ENCODE measurements around the gene ITPR1. TPM values are rescaled to one million over a fixed set of nuclear protein-coding genes. Genes with fewer than 3 reads are reported as not detected.

Gene ITPR1
- total and polyA plus RNA-seq, 10 of the 15 experiments (the other 5 are each of a cell fraction or from before 2014, with no cell fraction given), result 12.2 to 239 (median 28.4) TPM

DNA sequence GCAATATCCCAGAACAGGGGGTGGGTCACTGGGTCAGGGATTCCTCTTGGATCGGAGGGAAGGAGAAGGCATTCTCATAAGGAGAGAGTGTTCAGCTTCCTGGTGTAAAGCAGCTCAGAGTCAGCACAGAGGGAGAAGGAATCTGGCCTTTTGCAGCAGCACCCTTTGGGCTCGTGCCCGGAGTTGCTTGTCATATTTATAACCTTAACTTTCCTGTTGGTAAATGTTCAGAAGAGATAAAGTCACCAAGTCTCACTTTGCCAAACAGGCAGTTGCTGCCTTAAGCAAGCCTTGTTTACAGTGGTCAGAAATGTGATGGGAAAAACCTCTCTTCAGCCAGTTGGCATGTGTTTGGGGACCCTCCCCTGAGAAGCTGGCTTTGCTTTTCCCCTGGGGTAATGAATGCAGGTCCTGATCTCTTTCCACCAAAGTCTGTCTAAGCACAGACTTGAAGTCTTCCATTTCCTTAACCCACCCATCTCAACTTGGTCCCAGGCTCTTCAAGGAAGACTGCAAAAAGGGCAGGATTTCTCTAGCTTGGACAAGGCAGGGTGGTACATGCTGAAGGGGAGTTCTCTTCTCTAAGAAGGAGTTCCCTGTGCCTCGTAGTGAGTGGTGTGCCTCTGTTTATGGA lies 279.1 kb downstream of the ITPR1 start:
- Histone ChIP-seq H3K9ac (ENCODE audit: control insufficient read depth, insufficient read depth, low read length) (no peak overlapping the region), H3K4me2 (ENCODE audit: control insufficient read depth, insufficient read depth) (no peak overlapping the region)
- CTCF ChIA-PET, result interaction anchor here (0.8 to 1.5 kb wide), 5 partner anchors 12 to 60 kb away, joined by 3 to 6 read pairs (median 3); no protein-coding TSS in a partner anchor

DNA sequence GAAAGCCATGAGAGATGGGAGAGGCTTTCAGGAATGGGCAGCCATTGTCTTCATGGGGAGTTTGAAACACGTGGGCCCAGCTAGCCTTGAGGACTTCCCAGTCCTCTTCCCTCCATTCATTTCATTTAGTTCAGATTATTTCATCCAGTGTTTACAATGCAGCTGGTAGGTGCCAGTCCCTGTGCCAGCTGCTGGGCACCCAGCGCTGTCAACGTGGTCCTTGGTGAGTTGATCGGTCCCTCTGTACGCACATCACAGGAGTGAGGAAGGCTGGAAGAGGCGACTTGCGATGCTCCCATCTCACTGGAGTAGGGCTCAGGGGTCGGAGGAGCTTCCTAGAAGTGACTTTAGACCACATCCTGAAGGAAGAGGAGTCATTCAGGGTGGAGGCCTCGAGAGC lies 279.7 kb downstream of the ITPR1 start:
- no TSS peak for BruUV-seq (replicated peaks)
- Histone ChIP-seq H3K79me2 (ENCODE audit: control insufficient read depth, insufficient read depth, low read length) (no peaks in the 10 kb centered on the region), H3K4me2 (ENCODE audit: control insufficient read depth, insufficient read depth) (no peak overlapping the region), H2AFZ (ENCODE audit: control insufficient read depth, low read depth, low read length) (no peak overlapping the region), H3K4me1 (ENCODE audit: control insufficient read depth, insufficient read depth, low read length) (peaks cover 28% of the 10 kb centered on the region), H3K36me3 (ENCODE audit: control insufficient read depth in 2 of 2, insufficient read depth in 2 of 2, low read length in 1 of 2) (peaks cover 4 to 29% of the 10 kb centered on the region in 2 experiments), H3K4me3 (no peak overlapping the region), H3K27me3 (replicated peaks in 1 of 2; ENCODE audit: control insufficient read depth in 2 of 2, insufficient read depth in 2 of 2, low read length in 1 of 2) (no peaks in the 10 kb centered on the region), H4K20me1 (ENCODE audit: control insufficient read depth, insufficient read depth) (no peaks in the 10 kb centered on the region), H3K9me3 (replicated peaks; ENCODE audit: control insufficient read depth, insufficient read depth, low read length) (no peaks in the 10 kb centered on the region), H3K27ac (ENCODE audit: control insufficient read depth, insufficient read depth) (no peak overlapping the region), H3K9ac (ENCODE audit: control insufficient read depth, insufficient read depth, low read length) (no peak overlapping the region)
- ChIA-PET CTCF (interaction anchor here (0.8 to 1.5 kb wide), 4 partner anchors 13 to 53 kb away, joined by 3 to 6 read pairs (median 4); no protein-coding TSS in a partner anchor), POLR2A (interaction anchor here (1.5 to 18.6 kb wide), 2 partner anchors 9 to 19 kb away, joined by 4 to 414 read pairs; no protein-coding TSS in a partner anchor), SMC1A (ENCODE audit: uncharacterized antibody, unreplicated experiment) (interaction anchor here (0.9 to 19.5 kb wide), 2 partner anchors 16 to 52 kb away, joined by 4 to 618 read pairs; no protein-coding TSS in a partner anchor), RAD21 (ENCODE audit: unreplicated experiment) (interaction anchor here (0.6 to 12.2 kb wide), 5 partner anchors 16 to 204 kb away, joined by 3 to 377 read pairs (median 4); no protein-coding TSS in a partner anchor)
- DNase-seq (ENCODE audit: low read depth, low spot score) (no peak), FAIRE-seq (no peak), ATAC-seq (no peak)
- 88% methylated on average over 9 of the region's 9 CpGs for WGBS (ENCODE audit: insufficient coverage, insufficient replicate concordance, low lambda C conversion rate, missing lambda C conversion rate)
- TF ChIP-seq SIX5 (IDR thresholded peaks at IDR 0.05; ENCODE audit: low read depth, low read length, severe bottlenecking) (no peak), KLF5 (IDR thresholded peaks at IDR 0.05; ENCODE audit: partially characterized antibody) (no peak), KAT2A (conservative IDR thresholded peaks at IDR 0.05; ENCODE audit: control insufficient read depth, low read depth, low read length) (no peak), FOXK2 (IDR thresholded peaks at IDR 0.05) (no peak), KDM1A (IDR thresholded peaks at IDR 0.05; ENCODE audit: borderline replicate concordance) (no peak), NRF1 (conservative IDR thresholded peaks at IDR 0.05; ENCODE audit: low read depth, low read length) (no peak), CREM (IDR thresholded peaks at IDR 0.05; ENCODE audit: low read depth) (no peak)
- TF ChIP-seq, protein P1, sequence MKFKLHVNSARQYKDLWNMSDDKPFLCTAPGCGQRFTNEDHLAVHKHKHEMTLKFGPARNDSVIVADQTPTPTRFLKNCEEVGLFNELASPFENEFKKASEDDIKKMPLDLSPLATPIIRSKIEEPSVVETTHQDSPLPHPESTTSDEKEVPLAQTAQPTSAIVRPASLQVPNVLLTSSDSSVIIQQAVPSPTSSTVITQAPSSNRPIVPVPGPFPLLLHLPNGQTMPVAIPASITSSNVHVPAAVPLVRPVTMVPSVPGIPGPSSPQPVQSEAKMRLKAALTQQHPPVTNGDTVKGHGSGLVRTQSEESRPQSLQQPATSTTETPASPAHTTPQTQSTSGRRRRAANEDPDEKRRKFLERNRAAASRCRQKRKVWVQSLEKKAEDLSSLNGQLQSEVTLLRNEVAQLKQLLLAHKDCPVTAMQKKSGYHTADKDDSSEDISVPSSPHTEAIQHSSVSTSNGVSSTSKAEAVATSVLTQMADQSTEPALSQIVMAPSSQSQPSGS (IDR thresholded peaks at IDR 0.05; ENCODE audit: low read length), result no peak
- TF ChIP-seq, protein P2, sequence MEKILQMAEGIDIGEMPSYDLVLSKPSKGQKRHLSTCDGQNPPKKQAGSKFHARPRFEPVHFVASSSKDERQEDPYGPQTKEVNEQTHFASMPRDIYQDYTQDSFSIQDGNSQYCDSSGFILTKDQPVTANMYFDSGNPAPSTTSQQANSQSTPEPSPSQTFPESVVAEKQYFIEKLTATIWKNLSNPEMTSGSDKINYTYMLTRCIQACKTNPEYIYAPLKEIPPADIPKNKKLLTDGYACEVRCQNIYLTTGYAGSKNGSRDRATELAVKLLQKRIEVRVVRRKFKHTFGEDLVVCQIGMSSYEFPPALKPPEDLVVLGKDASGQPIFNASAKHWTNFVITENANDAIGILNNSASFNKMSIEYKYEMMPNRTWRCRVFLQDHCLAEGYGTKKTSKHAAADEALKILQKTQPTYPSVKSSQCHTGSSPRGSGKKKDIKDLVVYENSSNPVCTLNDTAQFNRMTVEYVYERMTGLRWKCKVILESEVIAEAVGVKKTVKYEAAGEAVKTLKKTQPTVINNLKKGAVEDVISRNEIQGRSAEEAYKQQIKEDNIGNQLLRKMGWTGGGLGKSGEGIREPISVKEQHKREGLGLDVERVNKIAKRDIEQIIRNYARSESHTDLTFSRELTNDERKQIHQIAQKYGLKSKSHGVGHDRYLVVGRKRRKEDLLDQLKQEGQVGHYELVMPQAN (conservative IDR thresholded peaks at IDR 0.05), result no peak
- intact Hi-C loops (cut with micrococcal nuclease; ENCODE audit: unreplicated experiment) (no loop called here), in situ Hi-C loops (cut with MboI) (no loop called here)

More for the DNA sequence above, 279.1 kb downstream of the ITPR1 start:
- no peak for ATAC-seq
- ChIA-PET SMC1A (ENCODE audit: uncharacterized antibody, unreplicated experiment) (interaction anchor here (0.7 to 19.5 kb wide), 3 partner anchors 15 to 51 kb away, joined by 3 to 618 read pairs (median 4); no protein-coding TSS in a partner anchor), POLR2A (interaction anchor here (1.5 to 18.6 kb wide), 2 partner anchors 8 to 19 kb away, joined by 4 to 414 read pairs; no protein-coding TSS in a partner anchor), RAD21 (ENCODE audit: unreplicated experiment) (interaction anchor here (0.6 to 12.2 kb wide), 5 partner anchors 15 to 204 kb away, joined by 3 to 377 read pairs (median 4); no protein-coding TSS in a partner anchor)
- BruUV-seq (replicated peaks), result no TSS peak
- no peaks in the 10 kb centered on the region for H3K79me2 ChIP-seq (ENCODE audit: control insufficient read depth, insufficient read depth, low read length)
- TF ChIP-seq RELA (IDR thresholded peaks at IDR 0.05; ENCODE audit: borderline replicate concordance, partially characterized antibody) (no peak), CBX5 (IDR thresholded peaks at IDR 0.05; ENCODE audit: low read depth) (no peak), MEF2B (IDR thresholded peaks at IDR 0.05; ENCODE audit: partially characterized antibody, poor library complexity, severe bottlenecking) (peak; percentile 33)
- TF ChIP-seq, protein P3, sequence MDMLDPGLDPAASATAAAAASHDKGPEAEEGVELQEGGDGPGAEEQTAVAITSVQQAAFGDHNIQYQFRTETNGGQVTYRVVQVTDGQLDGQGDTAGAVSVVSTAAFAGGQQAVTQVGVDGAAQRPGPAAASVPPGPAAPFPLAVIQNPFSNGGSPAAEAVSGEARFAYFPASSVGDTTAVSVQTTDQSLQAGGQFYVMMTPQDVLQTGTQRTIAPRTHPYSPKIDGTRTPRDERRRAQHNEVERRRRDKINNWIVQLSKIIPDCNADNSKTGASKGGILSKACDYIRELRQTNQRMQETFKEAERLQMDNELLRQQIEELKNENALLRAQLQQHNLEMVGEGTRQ (IDR thresholded peaks at IDR 0.05; ENCODE audit: borderline replicate concordance, low read depth, low read length), result no peak
- H3K4me3 ChIP-seq, result no peak overlapping the region
- no peak for DNase-seq (ENCODE audit: low read depth, low spot score)
- no peak overlapping the region for H3K27ac ChIP-seq (ENCODE audit: control insufficient read depth, insufficient read depth)
- intact Hi-C loops (cut with micrococcal nuclease; ENCODE audit: unreplicated experiment) (no loop called here), in situ Hi-C loops (cut with MboI) (no loop called here)
- 92% methylated on average over 4 of the region's 4 CpGs for WGBS (ENCODE audit: insufficient coverage, insufficient replicate concordance, low lambda C conversion rate, missing lambda C conversion rate)
- peaks cover 4 to 30% of the 10 kb centered on the region in 2 experiments for H3K36me3 ChIP-seq (ENCODE audit: control insufficient read depth in 2 of 2, insufficient read depth in 2 of 2, low read length in 1 of 2)
- no peak for FAIRE-seq
- H4K20me1 ChIP-seq (ENCODE audit: control insufficient read depth, insufficient read depth), result no peaks in the 10 kb centered on the region
- peaks cover 22% of the 10 kb centered on the region for H3K4me1 ChIP-seq (ENCODE audit: control insufficient read depth, insufficient read depth, low read length)
- no peak overlapping the region for H2AFZ ChIP-seq (ENCODE audit: control insufficient read depth, low read depth, low read length)
- H3K9me3 ChIP-seq (replicated peaks; ENCODE audit: control insufficient read depth, insufficient read depth, low read length), result no peaks in the 10 kb centered on the region
- H3K27me3 ChIP-seq (replicated peaks in 1 of 2; ENCODE audit: control insufficient read depth in 2 of 2, insufficient read depth in 2 of 2, low read length in 1 of 2), result no peaks in the 10 kb centered on the region

All from GM12878 (cell line).